BJ (cell line): ENCODE data around the gene EIF4E1B. TPM values are rescaled to one million over a fixed set of nuclear protein-coding genes. Genes with fewer than 3 reads are reported as not detected.
"Not testable (repeated sequence)": the region's sequence is repeated elsewhere in the genome, so short reads cannot be mapped to it uniquely, and the experiment has no call there.

ENCODE experiments used
- CTCF ChIA-PET: fragments of 350-600 bp; formaldehyde crosslinking; extraction: SDS; loops from one replicate; lab custom pipeline; 2021; ENCODE audit warnings: antibody characterized with exemption, inconsistent platforms; lab: Yijun Ruan, JAX
- POLR2A ChIA-PET: fragments of 300-600 bp; sonication (Branson Sonifier 250); formaldehyde crosslinking; extraction: SDS; loops from one replicate; lab custom pipeline; 2021; ENCODE audit warnings: antibody characterized with exemption; lab: Charles Lee
- DNase-seq: peaks from one replicate; pipeline ENCODE4 v3.0.0-alpha.2; 2011; ENCODE audit warnings: low read depth
- H3K27me3 ChIP-seq: 2 replicates; pipeline ENCODE4 v1.6.0; 2011; ENCODE audit warnings: low read length; ENCODE audit not compliant: control insufficient read depth, insufficient read depth
- H3K36me3 ChIP-seq: 2 replicates; pipeline ENCODE4 v1.5.1; 2011; ENCODE audit warnings: low read length; ENCODE audit not compliant: control insufficient read depth, insufficient read depth
- H3K4me3 ChIP-seq: 2 replicates; pipeline ENCODE4 v1.5.1; 2011; ENCODE audit warnings: low read depth, mild to moderate bottlenecking, control low read depth, low read length
- CTCF ChIP-seq: IDR thresholded peaks from 2 replicates; pipeline ENCODE4 v1.5.1; 2011; ENCODE audit warnings: low read depth, mild to moderate bottlenecking, control low read depth, inconsistent platforms, low read length, moderate library complexity; ENCODE audit not compliant: insufficient read depth
- polyA plus RNA-seq: library from polyadenylated mRNA; depleted of rRNA; stranded (reverse); fragments of >200 nt; gene quantifications from 2 replicates; pipeline ENCODE4 v1.2.3, GENCODE V29; 2011

Gene EIF4E1B
- polyA plus RNA-seq, 1 experiment, result not detected

- POLR2A ChIA-PET, result no interaction called here
- no peak for TF ChIP-seq CTCF
- no peak for DNase-seq
- CTCF ChIA-PET, result interaction anchor here (0.9 to 1.8 kb wide), 2 partner anchors 16 kb away, joined by 3 to 6 read pairs; no protein-coding TSS in a partner anchor
- no peak overlapping the region for H3K4me3 ChIP-seq
- no peaks in the 10 kb centered on the region for H3K27me3 ChIP-seq
- no peaks in the 10 kb centered on the region for H3K36me3 ChIP-seq
Measured at GRCh38 chr5:176589039-176589769, 41.3 kb upstream of the EIF4E1B start.

- DNase-seq, result no peak
- Histone ChIP-seq H3K4me3 (no peak overlapping the region), H3K36me3 (no peaks in the 10 kb centered on the region), H3K27me3 (no peaks in the 10 kb centered on the region)
- TF ChIP-seq CTCF, result no peak
- ChIA-PET CTCF (interaction anchor here (1.0 to 1.8 kb wide), 2 partner anchors 11 to 17 kb away, joined by 4 to 6 read pairs; no protein-coding TSS in a partner anchor), POLR2A (no interaction called here)
Measured at GRCh38 chr5:176590035-176590717, 40.3 kb upstream of the EIF4E1B start.

DNA sequence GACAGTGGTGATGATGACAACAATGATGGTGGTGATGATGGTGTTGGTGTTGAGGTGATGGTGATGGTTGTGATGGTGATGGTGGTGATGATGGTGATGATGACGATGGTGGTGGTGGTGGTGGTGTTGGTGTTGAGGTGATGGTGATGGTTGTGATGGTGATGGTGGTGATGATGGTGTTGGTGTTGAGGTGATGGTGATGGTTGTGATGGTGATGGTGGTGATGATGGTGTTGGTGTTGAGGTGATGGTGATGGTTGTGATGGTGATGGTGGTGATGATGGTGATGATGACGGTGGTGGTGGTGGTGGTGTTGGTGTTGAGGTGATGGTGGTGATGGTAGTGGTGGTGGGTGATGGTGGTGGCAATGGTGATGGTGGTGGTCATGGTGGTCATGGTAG lies 38.8 kb upstream of the EIF4E1B start:
- CTCF ChIA-PET, H3K27me3 ChIP-seq, POLR2A ChIA-PET, DNase-seq, H3K4me3 ChIP-seq, H3K36me3 ChIP-seq: not testable (repeated sequence)

- CTCF ChIA-PET, result interaction anchor here (1.1 kb wide), 1 partner anchor 19 kb away, joined by 3 read pairs; no protein-coding TSS in a partner anchor
- Histone ChIP-seq H3K36me3 (no peaks in the 10 kb centered on the region), H3K4me3 (no peak overlapping the region), H3K27me3 (no peaks in the 10 kb centered on the region)
- DNase-seq, result no peak
- POLR2A ChIA-PET, result no interaction called here
- no peak for TF ChIP-seq CTCF
Measured at GRCh38 chr5:176592573-176592972, 37.9 kb upstream of the EIF4E1B start.

DNA sequence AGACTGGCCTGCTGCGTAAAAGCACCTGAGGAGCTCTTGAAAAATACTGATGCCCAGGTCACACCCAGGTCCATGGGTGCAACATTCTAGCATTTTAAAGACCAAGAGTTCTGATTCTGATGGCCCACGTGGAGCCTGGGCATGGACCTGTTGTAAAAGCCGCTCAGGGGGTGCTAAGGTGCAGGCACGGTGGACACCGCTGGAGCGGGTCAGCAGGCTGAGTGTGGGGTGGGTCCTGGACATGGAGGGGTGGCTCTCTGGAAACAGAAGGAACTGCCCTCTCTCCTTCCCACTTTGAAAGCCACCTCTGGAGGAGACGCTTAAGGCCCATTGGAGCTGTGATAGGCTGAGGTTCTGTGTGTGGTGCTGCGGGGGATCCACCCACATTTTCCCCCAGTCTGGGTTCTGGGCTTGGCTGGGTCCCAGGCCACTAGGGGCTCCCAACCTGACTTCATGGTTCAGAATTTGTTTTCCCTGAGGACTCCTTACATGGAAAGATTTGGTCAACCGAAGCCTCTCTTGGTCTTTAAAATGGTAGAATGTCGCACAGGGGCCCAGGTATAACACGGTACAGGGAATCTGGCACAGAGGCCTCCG lies 37.1 kb upstream of the EIF4E1B start:
- POLR2A ChIA-PET, result no interaction called here

More for the DNA sequence above, 37.1 kb upstream of the EIF4E1B start:
- H3K27me3 ChIP-seq, result no peaks in the 10 kb centered on the region
- CTCF ChIA-PET, result interaction anchor here (1.1 kb wide), 1 partner anchor 20 kb away, joined by 3 read pairs; no protein-coding TSS in a partner anchor
- H3K36me3 ChIP-seq, result no peaks in the 10 kb centered on the region
- no peak overlapping the region for H3K4me3 ChIP-seq
- TF ChIP-seq CTCF, result no peak
- no peak for DNase-seq
